GM12865 (cell line): Measurements from ENCODE around the gene DNMBP.
A peak's percentile ranks its signal among the peaks of the same experiment; 100 is the strongest.

Source experiments
- DNase-seq: peaks from one replicate; pipeline ENCODE4 v3.0.0; 2010; ENCODE audit warnings: low read depth
- H3K4me3 ChIP-seq: 2 replicates; pipeline ENCODE4 v1.5.1; 2011; ENCODE audit warnings: mild to moderate bottlenecking, low read depth, low read length, control low read depth
- TF ChIP-seq, protein P1 (sequence below): IDR thresholded peaks from 2 replicates; pipeline ENCODE4 v1.5.1; 2011; ENCODE audit warnings: low read length, control low read depth, low read depth, inconsistent platforms; ENCODE audit not compliant: insufficient read depth; ENCODE audit errors: missing control alignments

DNMBP gene

DNA sequence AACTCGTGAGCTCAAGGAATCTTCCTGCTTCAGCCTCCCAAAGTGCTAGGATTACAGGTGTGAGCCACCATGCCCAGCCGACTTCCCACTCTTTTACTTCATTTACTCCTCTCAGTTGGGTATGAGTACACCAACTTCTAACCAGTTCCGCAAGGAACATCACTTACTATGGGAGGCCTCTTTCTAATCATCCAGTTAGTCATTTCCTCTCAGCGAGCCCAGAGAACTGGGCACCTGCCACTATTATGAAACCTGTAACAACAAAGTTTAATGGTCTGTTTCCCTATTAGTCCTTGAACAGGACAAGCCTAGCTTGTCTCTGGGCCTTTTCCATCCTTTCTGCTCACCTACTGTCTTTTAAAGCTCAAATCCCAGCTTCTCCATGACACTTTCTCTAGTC lies 88.8 kb downstream of the DNMBP start:
- H3K4me3 ChIP-seq, result no peak overlapping the region
- TF ChIP-seq, protein P1, sequence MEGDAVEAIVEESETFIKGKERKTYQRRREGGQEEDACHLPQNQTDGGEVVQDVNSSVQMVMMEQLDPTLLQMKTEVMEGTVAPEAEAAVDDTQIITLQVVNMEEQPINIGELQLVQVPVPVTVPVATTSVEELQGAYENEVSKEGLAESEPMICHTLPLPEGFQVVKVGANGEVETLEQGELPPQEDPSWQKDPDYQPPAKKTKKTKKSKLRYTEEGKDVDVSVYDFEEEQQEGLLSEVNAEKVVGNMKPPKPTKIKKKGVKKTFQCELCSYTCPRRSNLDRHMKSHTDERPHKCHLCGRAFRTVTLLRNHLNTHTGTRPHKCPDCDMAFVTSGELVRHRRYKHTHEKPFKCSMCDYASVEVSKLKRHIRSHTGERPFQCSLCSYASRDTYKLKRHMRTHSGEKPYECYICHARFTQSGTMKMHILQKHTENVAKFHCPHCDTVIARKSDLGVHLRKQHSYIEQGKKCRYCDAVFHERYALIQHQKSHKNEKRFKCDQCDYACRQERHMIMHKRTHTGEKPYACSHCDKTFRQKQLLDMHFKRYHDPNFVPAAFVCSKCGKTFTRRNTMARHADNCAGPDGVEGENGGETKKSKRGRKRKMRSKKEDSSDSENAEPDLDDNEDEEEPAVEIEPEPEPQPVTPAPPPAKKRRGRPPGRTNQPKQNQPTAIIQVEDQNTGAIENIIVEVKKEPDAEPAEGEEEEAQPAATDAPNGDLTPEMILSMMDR, result no peak
- DNase-seq, result no peak

DNA sequence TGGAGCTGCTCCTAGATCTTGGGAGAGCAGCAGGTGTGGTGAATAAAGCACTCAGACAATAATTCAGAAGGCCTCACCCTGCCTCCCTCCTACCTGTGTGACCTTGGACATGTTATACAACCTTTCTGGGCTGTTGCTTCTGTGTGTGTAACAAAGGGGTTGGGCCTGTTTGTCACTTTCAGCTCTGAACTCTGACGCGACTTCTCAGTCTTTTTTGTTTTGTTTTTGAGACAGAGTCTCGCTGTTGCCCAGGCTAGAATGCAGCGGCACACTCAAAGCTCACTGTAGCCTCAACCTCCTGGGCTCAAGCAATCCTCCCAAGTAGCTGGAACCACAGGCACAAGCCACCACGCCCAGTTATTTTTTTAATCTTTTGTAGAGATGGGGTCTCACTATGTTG lies 89.3 kb downstream of the DNMBP start:
- no peak for DNase-seq
- no peak overlapping the region for H3K4me3 ChIP-seq
- TF ChIP-seq, protein P1, result no peak

DNA sequence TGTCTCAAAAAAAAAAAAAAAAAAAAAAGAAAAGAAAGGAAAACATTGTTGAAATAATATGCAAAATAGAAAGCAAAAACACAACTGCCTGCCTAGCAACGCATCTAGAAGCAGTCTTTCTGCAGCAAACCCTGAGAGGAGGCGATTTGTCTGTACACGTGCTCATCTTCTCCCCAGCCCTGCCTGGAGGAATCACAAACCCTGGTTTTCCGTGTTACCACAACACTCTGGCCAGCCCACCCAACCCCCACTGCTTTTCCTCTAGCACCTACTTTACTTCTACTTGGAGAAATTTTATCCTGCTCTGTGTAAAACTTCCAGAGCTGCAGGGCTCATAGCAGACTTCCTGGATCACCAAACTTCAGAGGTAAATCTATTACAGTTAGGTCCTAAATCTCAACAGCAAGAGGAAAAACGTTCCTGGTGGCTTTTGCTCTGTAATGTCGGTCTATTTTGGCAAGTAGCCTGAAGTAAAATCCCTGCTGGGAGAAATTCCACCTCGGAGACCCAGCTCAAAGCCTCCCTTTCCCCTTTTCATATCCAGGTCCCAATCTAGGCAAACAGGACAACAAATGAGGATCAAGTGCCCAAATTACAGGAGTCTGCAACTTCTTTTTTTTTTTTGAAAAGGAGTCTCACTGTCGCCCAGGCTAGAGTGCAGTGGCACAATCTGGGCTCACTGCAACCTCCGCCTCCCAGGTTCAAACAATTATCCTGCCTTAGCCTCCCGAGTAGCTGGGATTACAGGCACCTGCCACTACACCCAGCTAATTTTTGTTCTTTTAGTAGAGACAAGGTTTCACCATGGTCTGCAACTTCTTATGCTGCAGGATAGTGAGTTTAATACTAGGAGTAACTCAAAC lies 91.6 kb downstream of the DNMBP start:
- DNase-seq, result peak; percentile 23
- H3K4me3 ChIP-seq, result no peak overlapping the region
- TF ChIP-seq, protein P1, result no peak

DNA sequence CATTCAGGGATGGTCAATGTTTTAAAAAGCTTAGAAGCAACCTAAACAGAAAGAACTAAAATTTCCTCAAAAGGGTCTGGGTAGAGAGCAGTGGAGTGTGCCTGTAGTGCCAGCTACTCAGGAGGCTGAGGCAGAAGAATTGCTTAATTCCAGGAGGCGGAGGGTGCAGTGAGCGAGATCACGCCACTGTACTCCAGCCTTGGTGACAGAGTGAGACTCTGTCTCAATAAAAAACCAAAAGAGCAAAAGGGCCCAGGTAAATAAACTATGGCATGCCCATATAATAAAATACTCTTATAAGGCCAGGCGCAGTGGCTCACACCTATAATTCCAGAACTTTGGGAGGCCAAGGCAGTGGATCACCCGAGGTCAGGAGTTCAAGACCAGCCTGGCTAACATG lies 93.0 kb downstream of the DNMBP start:
- DNase-seq, result no peak
- H3K4me3 ChIP-seq, result no peak overlapping the region
- TF ChIP-seq, protein P1, result no peak

DNA sequence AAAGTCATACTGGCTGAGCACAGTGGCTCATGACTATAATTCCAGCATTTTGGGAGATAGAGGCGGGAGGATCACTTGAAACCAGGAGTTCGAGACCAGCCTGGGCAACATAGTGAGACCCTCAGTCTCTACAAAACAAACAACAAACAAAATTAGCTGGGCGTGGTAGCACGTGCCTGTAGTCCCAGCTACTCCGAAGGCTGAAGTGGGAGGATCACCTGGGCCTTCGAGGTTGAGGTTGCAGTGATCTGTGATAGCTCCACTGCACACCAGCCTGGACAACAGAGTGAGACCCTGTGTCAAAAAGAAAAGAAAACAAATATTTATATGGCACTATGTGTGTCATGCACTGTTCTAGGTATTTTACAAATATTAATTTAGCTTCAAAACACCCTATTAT lies 94.3 kb downstream of the DNMBP start:
- TF ChIP-seq, protein P1, result no peak
- no peak overlapping the region for H3K4me3 ChIP-seq
- DNase-seq, result no peak

DNA sequence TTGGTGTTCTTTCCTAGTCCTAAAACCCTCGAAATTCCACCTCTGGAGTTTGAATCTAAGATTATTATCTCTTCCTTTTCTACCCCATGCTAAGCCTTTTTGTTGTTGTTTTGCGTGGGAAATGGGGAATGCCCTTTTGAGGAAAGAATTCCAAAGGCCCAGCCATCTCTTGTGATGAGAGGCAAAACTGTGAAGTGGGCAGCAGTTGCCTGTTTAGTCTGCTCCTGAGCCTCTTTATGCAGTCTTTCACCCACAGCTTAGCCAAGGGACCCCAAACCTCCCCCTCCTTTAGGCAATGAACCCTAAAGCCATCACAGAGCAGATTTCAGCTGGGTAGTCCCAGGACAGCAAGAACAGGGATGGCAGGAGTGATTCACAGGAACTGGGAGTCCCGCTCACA lies 95.5 kb downstream of the DNMBP start:
- H3K4me3 ChIP-seq, result no peak overlapping the region
- no peak for DNase-seq
- TF ChIP-seq, protein P1, result no peak

DNA sequence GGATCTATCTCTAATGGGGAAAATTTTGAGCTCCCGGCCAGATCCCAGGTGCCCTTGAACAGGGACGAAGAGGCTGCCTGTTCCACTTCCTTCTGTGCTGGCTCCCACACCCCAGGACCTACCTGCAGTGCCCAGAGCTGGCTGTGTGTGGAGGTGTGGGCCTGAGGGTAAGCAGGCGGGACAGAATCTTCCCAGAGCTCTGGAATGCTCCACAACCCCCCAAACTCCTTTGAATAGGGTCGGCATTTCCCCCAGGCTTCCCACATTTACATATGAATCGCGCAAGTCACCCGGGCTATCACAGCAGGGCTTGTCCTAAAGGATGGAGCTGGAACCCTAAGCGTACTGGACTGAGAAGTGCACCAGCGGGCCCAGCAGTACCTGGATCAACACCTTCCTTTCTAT lies 95.9 kb downstream of the DNMBP start:
- no peak overlapping the region for H3K4me3 ChIP-seq
- no peak for DNase-seq
- TF ChIP-seq, protein P1, result no peak
